Measurements from ENCODE around the gene OR6K6. TPM values are rescaled to one million over a fixed set of nuclear protein-coding genes. Genes with fewer than 3 reads are reported as not detected.

Gene OR6K6
- total RNA-seq, 1 donor from 2014 or later: not detected

- no peak for TF ChIP-seq CTCF (IDR thresholded peaks at IDR 0.05)
- CTCF ChIA-PET: no interaction called here
- no peak overlapping the region for H3K27ac Mint-ChIP-seq
- no peaks in the 10 kb centered on the region for H3K4me1 Mint-ChIP-seq
- H3K9me3 Mint-ChIP-seq: no peaks in the 10 kb centered on the region
- peaks cover 9% of the 10 kb centered on the region for H3K27me3 Mint-ChIP-seq
- no peak overlapping the region for H3K4me3 Mint-ChIP-seq
- POLR2A ChIA-PET: no interaction called here
- intact Hi-C loops (cut with micrococcal nuclease): no loop called here
- no peaks in the 10 kb centered on the region for H3K36me3 Mint-ChIP-seq (ENCODE audit: low read depth)
- ATAC-seq (ENCODE audit: low read depth) (no peak), DNase-seq (no peak)
Measured at GRCh38 chr1:158799689-158800088, 45.2 kb downstream of the OR6K6 start.

- Mint-ChIP-seq H3K36me3 (ENCODE audit: low read depth) (no peaks in the 10 kb centered on the region), H3K4me3 (no peak overlapping the region), H3K4me1 (no peaks in the 10 kb centered on the region), H3K27ac (no peak overlapping the region), H3K9me3 (no peaks in the 10 kb centered on the region), H3K27me3 (peaks cover 9% of the 10 kb centered on the region)
- no peak for TF ChIP-seq CTCF (IDR thresholded peaks at IDR 0.05)
- DNase-seq (no peak), ATAC-seq (ENCODE audit: low read depth) (no peak)
- ChIA-PET POLR2A (no interaction called here), CTCF (no interaction called here)
- intact Hi-C loops (cut with micrococcal nuclease): no loop called here
Measured at GRCh38 chr1:158800526-158800925, 46.0 kb downstream of the OR6K6 start.

GRCh38 chr1:158801396-158801795 lies 46.9 kb downstream of the OR6K6 start:
- Mint-ChIP-seq H3K27me3 (peaks cover 7% of the 10 kb centered on the region), H3K9me3 (no peaks in the 10 kb centered on the region), H3K4me3 (no peak overlapping the region), H3K4me1 (no peaks in the 10 kb centered on the region), H3K36me3 (ENCODE audit: low read depth) (no peaks in the 10 kb centered on the region), H3K27ac (no peak overlapping the region)
- DNase-seq (no peak), ATAC-seq (ENCODE audit: low read depth) (no peak)
- ChIA-PET CTCF (no interaction called here), POLR2A (no interaction called here)
- TF ChIP-seq CTCF (IDR thresholded peaks at IDR 0.05): no peak
- intact Hi-C loops (cut with micrococcal nuclease): no loop called here

- no peak overlapping the region for H3K27ac Mint-ChIP-seq
- CTCF ChIA-PET: no interaction called here
- no peak overlapping the region for H3K4me3 Mint-ChIP-seq
- ATAC-seq (ENCODE audit: low read depth) (no peak), DNase-seq (no peak)
- H3K27me3 Mint-ChIP-seq: peaks cover 7% of the 10 kb centered on the region
- no peak for TF ChIP-seq CTCF (IDR thresholded peaks at IDR 0.05)
- intact Hi-C loops (cut with micrococcal nuclease): no loop called here
- POLR2A ChIA-PET: no interaction called here
- no peaks in the 10 kb centered on the region for H3K36me3 Mint-ChIP-seq (ENCODE audit: low read depth)
- no peaks in the 10 kb centered on the region for H3K4me1 Mint-ChIP-seq
- H3K9me3 Mint-ChIP-seq: no peaks in the 10 kb centered on the region
Measured at GRCh38 chr1:158803678-158804077, 49.2 kb downstream of the OR6K6 start.

Other genes starting within 250 kb of the OR6K6 start
- gene OR6Y1, start 200.3 kb upstream of the OR6K6 start, total RNA-seq: not detected in 2 replicates
- gene OR6P1, start 184.1 kb upstream of the OR6K6 start, total RNA-seq: not detected in 2 replicates
- not detected in 2 replicates for gene OR10X1, start 174.8 kb upstream of the OR6K6 start, total RNA-seq
- gene OR10Z1, start 149.5 kb upstream of the OR6K6 start, total RNA-seq: not detected in 2 replicates
- not detected in 2 replicates for gene SPTA1, start 68.0 kb upstream of the OR6K6 start, total RNA-seq
- gene OR6K2, start 54.1 kb upstream of the OR6K6 start, total RNA-seq: not detected in 2 replicates
- gene OR6K3, start 34.0 kb upstream of the OR6K6 start, total RNA-seq: not detected in 2 replicates
- gene OR6N1, start 17.5 kb downstream of the OR6K6 start, total RNA-seq: not detected in 2 replicates
- gene OR6N2, start 26.5 kb downstream of the OR6K6 start, total RNA-seq: not detected in 2 replicates
- gene MNDA, start 76.6 kb downstream of the OR6K6 start, total RNA-seq: 14.2 and 17.3 TPM in 2 replicates
- 5.4 and 5.8 TPM in 2 replicates for gene PYHIN1, start 176.8 kb downstream of the OR6K6 start, total RNA-seq